ENCODE measurements around the gene ISG15.
A peak's percentile ranks its signal among the peaks of the same experiment; 100 is the strongest.
"Not testable (repeated sequence)": the region's sequence is repeated elsewhere in the genome, so short reads cannot be mapped to it uniquely, and the experiment has no call there.

The ISG15 gene

DNA sequence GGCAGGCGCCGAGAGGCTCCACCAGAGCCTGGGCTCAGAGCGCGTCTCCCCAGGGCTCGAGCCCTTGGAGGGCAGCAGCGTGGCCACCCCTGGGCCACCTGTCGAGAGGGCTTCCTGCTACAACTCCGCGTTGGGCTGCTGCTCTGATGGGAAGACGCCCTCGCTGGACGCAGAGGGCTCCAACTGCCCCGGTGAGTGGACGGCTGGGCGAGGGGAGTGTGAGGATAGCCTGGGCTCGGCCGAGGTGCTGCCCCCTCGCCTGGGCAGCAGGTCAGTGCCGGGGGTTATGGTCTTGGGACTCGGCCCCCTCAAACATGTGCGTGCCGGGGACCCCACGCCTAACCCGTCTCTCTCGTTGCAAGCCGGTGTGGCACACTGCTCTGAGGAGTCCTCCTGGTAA, 33.5 kb downstream of the ISG15 start:
- no peak for DNase-seq

DNA sequence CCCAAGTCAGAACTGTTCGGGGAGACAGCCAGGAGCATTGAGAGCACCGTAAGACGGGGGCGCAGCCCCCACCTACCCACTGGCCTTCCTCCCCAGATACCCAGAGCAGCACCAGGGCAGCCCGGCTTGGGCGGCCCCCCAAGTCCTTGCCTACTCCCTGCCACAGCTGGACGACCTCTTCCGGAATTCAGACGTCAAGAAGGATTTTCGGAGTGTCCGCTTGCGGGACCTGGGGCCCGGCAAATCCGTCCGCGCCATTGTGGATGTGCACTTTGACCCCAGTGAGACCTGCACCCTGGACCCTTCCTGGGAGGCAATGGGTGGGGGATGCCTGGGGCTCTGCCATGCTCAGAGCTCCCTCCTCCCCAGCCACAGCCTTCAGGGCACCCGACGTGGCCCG, 34.1 kb downstream of the ISG15 start:
- no peak for DNase-seq

DNA sequence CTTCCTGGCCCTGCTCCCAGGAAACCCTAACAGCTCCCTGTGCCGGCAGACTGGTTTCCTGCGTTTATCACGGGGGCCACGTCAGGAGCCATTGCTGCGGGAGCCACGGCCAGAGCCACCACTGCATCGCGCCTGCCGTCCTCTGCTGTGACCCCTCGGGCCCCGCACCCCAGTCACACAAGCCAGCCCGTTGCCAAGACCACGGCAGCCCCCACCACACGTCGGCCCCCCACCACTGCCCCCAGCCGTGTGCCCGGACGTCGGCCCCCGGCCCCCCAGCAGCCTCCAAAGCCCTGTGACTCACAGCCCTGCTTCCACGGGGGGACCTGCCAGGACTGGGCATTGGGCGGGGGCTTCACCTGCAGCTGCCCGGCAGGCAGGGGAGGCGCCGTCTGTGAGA, 34.7 kb downstream of the ISG15 start:
- DNase-seq: no peak

DNA sequence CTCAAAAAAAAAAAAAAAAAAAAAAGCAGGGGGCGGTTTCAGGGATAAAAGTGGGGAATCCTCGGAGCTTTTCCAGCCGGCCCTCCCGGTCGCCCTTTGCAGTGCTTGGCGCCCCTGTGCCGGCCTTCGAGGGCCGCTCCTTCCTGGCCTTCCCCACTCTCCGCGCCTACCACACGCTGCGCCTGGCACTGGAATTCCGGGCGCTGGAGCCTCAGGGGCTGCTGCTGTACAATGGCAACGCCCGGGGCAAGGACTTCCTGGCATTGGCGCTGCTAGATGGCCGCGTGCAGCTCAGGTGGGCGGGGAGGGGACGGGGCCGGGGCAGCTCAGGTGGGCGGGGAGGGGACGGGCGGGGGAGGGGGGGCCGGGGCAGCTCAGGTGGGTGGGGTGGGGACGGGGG, 35.5 kb downstream of the ISG15 start:
- DNase-seq: no peak

DNA sequence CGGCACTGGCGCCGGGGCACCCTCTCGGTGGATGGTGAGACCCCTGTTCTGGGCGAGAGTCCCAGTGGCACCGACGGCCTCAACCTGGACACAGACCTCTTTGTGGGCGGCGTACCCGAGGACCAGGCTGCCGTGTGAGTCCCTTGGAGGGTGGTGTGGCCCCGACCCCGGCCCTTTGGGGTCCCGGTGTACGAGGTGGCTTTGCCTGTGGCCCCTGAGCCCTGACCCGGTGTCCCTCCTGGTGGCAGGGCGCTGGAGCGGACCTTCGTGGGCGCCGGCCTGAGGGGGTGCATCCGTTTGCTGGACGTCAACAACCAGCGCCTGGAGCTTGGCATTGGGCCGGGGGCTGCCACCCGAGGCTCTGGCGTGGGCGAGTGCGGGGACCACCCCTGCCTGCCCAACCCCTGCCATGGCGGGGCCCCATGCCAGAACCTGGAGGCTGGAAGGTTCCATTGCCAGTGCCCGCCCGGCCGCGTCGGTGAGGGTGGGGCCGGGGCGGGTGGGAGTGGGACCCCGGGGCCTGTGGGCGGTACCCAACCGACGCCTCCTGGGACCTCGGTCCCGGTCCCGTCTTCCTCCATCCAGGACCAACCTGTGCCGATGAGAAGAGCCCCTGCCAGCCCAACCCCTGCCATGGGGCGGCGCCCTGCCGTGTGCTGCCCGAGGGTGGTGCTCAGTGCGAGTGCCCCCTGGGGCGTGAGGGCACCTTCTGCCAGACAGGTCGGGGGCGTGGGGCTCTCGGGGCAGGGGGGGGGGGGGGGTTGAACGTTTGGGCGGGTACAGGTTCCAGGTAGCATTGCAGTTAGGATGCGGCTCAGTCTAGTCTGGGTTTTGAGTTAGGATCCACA, 36.2 kb downstream of the ISG15 start:
- DNase-seq: no peak

DNA sequence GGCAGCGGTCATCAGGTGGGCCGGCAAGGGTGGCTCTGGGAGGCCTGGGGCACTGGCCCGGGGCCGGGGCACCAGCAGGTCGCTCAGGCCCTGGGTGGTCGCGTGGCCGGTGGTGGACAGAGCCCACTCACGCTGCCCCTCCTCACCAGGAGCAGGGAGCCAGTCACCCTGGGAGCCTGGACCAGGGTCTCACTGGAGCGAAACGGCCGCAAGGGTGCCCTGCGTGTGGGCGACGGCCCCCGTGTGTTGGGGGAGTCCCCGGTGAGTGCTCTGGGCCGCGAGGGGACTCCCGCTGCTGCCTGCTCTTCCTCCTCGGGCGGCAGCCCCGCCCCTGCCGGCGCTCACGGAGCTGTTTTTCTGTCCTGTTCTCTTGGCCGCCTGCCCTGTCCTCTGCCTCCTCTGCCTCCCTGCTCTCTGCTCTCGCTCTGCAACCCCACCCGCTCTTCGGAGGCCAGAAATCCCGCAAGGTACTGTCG, 37.3 kb downstream of the ISG15 start:
- no peak for DNase-seq

DNA sequence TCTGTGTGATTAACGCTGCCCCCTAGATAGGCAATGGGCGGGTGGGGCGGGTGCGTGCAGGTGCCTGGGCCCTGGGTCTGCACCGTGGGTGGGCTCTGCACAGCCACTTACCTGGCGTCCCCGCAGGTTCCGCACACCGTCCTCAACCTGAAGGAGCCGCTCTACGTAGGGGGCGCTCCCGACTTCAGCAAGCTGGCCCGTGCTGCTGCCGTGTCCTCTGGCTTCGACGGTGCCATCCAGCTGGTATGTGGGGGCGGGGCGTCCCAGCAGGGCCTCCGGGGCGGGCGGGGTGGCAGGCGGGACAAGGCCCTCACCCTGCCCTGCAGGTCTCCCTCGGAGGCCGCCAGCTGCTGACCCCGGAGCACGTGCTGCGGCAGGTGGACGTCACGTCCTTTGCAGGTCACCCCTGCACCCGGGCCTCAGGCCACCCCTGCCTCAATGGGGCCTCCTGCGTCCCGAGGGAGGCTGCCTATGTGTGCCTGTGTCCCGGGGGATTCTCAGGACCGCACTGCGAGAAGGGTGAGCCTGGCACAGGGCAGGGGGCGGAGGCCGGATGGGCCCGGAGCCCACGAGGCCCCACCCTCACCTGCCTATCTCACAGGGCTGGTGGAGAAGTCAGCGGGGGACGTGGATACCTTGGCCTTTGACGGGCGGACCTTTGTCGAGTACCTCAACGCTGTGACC, 38.0 kb downstream of the ISG15 start:
- no peak for DNase-seq

DNA sequence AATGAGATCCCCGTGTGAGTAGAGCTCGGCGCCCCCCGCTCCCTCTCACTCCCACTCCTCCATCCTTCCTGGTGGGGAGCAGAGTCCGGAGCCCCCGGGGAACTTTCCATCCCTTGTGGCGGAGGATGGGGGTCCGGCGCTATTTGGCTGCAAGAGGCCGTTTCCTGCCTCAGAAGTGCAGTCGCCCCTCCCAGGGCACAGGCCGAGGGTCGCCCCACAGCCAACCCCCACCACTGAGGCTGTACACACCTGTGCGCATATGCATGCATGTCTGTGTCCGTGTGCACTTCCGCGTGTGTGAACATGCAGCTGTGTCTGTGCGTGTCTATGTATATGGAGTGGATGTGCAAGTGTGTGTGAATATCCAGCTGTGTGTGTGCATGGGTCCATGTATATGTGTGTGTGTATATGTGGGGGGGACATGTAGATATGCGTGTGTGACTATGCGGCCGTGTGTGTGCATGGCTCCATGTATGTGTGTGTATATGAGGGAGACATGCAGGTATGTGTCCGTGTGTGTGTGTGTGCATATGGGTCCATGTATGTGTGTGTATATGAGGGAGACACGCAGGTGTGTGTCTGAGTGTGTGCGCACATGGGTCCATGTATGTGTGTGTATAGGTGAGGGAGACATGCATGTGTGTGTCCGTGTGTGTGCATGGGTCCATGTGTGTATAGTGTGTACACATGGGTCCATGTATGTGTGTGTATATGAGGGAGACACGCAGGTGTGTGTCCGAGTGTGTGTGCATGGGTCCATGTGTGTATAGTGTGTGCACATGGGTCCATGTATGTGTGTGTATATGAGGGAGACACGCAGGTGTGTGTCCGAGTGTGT, 38.9 kb downstream of the ISG15 start:
- no peak for DNase-seq

DNA sequence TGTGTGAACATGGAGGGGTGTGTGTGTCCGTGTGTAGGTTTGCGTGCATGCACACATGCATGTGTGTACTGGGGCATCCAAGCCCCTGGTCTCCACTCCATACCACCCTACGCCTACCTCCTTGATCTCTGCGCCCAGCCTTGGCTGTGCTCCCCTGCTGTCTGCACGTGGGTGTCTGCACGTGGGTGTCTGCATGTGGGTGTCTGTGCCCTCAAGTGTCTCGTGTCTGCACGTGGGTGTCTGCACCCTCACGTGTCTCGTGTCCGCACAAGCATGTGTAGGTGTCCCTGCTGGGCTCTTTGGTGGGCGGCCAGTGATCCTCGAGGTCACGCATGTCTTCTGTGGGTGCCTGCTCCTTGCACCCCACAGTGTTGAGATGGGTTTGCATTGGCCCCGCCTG, 39.7 kb downstream of the ISG15 start:
- DNase-seq: no peak

DNA sequence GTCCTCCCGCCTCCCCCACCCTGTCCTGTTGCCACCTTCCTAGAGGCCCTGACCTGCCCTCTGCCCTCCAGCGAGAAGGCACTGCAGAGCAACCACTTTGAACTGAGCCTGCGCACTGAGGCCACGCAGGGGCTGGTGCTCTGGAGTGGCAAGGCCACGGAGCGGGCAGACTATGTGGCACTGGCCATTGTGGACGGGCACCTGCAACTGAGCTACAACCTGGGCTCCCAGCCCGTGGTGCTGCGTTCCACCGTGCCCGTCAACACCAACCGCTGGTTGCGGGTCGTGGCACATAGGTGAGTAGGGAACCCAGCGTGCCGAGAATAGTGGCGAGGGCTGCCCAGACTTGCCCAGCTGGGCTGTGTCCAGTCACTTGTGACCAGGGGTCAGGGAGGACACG, 40.4 kb downstream of the ISG15 start:
- no peak for DNase-seq

DNA sequence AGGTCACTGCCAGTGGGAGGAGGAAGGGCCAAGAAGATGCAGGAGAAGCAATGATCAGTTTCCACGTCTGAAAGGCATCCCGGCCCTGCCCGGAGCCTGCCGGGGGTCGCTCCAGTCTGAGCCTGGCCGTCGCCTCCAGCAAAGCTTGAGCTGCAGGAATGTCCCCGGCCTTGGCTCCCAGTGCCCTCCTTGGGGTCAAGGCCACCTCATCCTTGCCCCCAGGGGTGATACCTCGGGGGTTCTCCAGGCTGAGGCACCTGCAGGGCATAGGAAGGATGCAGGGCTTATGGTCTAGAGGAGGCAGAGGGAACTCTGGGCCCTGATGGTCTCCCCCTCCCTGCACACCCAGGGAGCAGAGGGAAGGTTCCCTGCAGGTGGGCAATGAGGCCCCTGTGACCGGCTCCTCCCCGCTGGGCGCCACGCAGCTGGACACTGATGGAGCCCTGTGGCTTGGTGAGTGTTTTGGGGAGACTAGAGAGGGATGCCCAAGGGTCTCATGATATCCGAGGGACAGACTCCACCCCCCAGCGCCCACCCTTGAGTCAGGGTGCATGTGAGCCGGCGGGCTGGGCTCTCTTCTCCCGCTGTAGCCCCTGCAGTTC, 40.9 kb downstream of the ISG15 start:
- no peak for DNase-seq

DNA sequence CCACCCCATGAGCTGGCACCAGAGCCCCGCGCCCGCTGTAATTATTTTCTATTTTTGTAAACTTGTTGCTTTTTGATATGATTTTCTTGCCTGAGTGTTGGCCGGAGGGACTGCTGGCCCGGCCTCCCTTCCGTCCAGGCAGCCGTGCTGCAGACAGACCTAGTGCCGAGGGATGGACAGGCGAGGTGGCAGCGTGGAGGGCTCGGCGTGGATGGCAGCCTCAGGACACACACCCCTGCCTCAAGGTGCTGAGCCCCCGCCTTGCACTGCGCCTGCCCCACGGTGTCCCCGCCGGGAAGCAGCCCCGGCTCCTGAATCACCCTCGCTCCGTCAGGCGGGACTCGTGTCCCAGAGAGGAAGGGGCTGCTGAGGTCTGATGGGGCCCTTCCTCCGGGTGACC, 41.7 kb downstream of the ISG15 start:
- no peak for DNase-seq

DNA sequence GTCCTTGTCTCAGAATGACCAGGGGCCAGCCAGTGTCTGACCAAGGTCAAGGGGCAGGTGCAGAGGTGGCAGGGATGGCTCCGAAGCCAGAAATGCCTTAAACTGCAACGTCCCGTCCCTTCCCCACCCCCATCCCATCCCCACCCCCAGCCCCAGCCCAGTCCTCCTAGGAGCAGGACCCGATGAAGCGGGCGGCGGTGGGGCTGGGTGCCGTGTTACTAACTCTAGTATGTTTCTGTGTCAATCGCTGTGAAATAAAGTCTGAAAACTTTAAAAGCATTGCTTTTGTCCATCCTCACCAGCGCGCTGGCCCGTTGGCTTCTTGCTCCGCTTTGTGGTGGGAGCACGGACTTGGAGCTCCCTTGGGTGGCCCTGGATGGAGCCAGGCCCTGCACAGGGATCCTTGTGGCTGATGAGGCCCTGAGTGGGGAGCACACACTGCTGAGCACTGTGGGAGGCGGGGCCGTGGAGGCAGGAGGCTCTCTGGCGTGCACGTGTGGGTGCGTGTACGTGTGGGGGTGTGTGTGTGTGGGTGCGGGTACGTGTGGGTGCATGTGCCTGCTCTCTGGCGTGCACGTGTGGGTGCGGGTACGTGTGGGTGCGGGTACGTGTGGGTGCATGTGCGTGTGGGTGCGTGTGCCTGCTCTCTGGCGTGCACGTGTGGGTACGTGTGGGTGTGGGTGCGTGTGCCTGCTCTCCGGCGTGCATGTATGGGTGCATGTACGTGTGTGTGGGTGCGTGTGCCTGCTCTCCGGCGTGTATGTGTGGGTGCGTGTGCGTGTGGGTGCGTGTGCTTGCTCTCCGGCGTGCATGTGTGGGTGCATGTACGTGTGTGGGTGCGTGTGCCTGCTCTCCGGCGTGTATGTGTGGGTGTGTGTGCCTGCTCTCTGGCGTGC, 42.8 kb downstream of the ISG15 start:
- no peak for DNase-seq

DNA sequence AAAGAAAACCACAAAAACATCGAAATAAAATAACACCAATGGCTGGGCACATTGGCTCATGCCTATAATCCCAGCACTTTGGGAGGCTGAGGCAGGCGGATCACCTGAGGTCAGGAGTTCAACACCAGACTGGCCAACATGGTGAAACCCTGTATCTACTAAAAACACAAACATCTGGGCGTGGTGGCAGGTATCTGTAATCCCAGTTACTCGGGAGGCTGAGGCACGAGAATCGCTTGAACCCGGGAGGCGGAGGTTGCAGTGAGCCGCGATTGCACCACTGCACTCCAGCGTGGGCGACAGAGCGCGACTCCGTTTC, 44.4 kb downstream of the ISG15 start:
- not testable (repeated sequence) for DNase-seq

DNA sequence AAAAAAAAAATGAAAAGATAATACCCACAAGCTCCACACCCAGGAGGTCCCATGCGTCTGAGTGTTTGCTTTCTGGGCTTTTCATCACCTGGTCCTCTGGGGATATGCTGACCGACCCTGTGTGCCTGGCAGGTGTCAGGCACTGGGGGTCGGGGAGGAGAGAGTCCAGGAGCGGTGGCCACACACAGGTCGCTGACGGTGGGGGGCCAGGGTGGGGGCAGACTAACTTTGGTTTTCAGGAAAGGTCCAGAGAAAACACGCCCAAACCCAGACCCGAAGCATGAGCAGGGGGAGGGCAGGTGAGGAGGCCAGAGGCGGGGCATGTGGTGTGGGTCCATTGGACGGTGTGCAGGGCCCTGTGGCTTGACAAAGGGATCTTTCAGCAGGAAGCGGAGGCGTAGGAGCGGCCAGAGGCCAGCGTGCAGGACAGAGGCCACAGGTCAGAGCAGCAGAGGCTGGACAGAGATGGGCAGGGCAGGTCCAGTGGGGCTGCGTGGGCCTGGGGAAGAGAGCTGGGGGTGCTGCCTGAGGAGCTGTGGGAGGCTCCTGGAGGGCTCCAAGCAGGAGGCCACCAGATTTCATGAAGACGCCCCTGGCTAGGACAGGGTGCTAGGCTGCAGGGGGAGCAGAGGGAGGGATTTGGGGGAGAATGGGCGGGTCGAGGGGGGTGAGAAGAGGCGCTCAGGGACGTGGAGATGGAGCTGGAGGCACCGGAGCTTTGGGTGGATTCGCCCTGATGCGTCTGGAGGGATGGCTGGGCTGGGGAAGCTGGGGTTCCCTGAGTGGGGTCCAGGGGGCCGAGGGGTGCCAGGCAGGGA, 45.0 kb downstream of the ISG15 start:
- no peak for DNase-seq

DNA sequence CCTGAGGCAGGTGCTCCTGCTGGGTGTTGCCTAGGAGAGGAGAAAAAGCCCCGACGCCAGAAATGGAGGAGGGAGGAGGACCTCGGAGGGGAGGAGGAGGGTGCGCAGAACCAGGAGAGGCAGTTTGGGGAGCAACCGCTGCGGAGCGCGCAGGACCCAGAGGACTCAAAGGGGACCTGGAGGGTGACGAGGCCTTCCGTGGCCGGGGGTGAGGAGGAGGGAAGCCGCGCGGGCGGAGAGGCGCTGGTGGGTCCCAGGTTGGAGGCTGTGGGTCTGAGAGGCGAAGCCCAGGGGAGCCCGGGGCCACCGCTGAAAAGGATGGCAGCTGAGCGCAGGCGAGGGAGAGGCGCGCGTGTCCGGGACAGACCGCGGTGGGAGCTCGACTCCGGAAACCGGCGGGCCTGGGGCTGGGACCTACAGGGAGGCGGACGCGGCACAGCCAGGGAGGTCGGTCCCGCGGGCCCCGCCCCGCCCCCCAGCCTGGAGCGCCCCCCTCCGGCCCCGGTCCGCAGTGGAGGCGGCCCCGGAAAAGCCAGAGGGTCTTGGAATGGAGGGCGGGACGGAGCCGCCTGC, 45.7 kb downstream of the ISG15 start:
- peak in 1 of 2 donors; percentile 53 for DNase-seq

DNA sequence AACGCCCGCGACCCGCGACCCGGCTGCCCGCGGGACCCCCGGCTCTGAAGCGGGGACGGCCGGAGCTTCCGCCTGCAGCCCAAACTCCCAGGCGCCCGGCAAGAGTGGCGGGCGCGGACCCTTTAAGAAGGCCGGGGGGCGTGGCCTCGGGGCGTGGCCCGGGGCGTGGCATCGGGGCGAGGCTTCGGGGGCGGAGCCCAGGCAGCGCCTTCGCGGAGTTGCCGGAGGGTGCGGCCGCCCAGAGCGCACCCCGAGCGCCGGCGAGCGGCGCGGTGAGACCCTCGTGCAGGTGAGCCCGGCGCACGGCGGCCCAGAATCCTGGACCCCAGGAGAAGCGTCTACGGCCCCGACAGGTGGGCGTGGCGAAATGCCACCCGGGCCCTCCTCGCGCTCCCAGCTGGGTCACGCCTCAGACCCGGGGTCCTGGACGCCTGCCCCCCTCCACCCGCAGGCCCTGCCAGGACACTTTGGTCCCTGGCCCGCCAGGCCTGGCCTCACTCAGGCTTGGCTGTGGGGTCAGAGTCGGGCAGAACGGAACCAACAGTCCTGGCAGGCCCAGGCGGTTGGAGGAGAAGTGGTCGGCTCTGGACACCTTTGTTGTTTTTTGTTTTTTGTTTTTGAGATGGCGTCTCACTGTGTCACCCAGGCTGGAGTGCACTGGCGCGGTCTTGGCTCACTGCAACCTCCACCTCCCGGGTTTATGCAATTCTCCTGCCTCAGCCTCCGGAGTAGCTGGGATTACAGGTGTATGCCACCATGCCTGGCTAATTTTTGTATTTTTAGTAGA, 46.4 kb downstream of the ISG15 start:
- DNase-seq: peak; percentile 96 to 97

DNA sequence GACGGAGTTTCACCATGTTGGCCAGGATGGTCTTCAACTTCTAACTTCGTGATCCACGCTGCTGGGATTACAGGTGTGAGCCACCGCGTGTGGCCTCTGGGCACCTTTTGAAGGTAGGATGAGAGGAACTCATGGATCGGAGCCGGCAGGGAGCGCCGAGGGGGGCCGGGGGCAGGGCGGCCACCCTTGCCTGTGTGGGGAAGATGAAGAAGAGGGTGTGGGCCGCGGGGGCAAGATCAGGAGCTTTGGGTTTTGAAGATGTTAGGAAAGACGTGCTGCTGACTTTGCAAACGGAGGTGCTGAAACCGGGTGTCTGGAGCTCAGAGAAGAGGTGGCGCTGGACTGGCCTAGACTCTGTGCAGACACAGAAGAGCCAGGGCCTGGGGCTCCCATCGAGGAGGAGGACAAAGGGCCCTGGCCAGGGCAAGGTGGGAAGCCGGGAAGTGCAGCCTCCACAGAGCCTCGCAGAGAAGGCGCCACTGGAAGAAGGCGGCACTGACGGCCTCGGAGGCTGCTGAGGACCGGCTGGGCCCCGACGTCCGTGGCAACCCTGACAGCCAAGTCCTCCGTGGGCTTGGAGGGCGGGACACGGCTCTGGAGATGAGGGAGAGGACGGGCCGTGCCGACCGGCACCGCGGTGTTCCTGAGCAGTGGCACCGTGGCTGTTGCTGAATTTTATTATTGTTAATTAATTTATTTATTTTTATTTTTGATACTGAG, 47.1 kb downstream of the ISG15 start:
- no peak for DNase-seq

DNA sequence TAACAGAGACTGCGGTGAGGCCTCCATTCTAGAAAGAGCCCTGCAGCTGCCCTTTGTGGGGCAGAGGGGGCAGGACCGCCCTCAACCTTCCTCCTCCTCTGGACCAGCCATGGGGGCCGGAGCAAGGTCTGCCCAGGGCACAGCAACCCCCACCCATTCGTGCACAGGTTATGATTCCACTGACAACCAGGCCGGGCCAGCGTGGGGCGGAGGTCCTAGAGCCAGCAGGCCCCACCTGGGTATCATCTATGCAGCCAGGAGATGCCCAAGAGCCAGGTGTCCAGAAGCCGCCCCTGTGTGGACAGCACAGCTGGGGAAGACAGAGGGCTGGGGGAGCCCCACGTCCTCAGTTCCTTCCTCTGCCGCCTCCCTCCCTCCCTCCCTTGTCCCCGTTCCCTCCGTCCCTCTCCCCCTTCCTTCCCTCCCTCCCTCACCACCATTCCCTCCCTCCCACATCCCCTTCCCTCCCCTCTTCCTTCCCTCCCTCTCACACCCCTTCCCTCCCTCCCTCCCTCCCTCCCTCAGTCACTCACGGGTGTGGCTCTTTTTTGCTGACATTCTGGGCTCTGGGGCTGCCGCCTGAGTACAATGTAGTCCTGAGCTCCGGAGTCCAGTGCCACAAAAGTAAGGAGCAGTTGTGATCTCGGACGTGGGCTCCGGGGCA, 48.5 kb downstream of the ISG15 start:
- no peak for DNase-seq

Data from stimulated activated CD4-positive, alpha-beta T cell treated with anti-CD3 and anti-CD28 coated beads, Interleukin-2, amount 100 ng/mL, for 24 hours (primary cell).